HG03457 (cell line): ENCODE results near the gene AKAP13.
"Not testable (repeated sequence)": the region's sequence is repeated elsewhere in the genome, so short reads cannot be mapped to it uniquely, and the experiment has no call there.

Experiments used
- ATAC-seq: cut with Tn5 transposase; IDR thresholded peaks from one replicate; pipeline ENCODE4 v1.9.1; 2021; ENCODE audit warnings: moderate number of reproducible peaks; ENCODE audit not compliant: unreplicated experiment

AKAP13 gene

GRCh38 chr15:85652457-85652856 is 272.1 kb downstream of the AKAP13 start:
- no peak for ATAC-seq

- no peak for ATAC-seq
Measured at GRCh38 chr15:85657132-85657531, 276.7 kb downstream of the AKAP13 start.

GRCh38 chr15:85658816-85659215 is 278.4 kb downstream of the AKAP13 start:
- ATAC-seq = no peak

GRCh38 chr15:85661859-85662258 is 281.5 kb downstream of the AKAP13 start:
- ATAC-seq = no peak

- not testable (repeated sequence) for ATAC-seq
Measured at GRCh38 chr15:85665677-85666076, 285.3 kb downstream of the AKAP13 start.

GRCh38 chr15:85667491-85668424 is 287.4 kb downstream of the AKAP13 start:
- ATAC-seq = peak; percentile 85

- ATAC-seq = no peak
Measured at GRCh38 chr15:85671156-85671555, 290.8 kb downstream of the AKAP13 start.

- ATAC-seq = no peak
Measured at GRCh38 chr15:85672332-85673084, 292.1 kb downstream of the AKAP13 start.

- no peak for ATAC-seq
Measured at GRCh38 chr15:85673326-85673725, 292.9 kb downstream of the AKAP13 start.

GRCh38 chr15:85676342-85677098 is 296.1 kb downstream of the AKAP13 start:
- no peak for ATAC-seq

GRCh38 chr15:85679231-85679630 is 298.8 kb downstream of the AKAP13 start:
- ATAC-seq = no peak

GRCh38 chr15:85681386-85681785 is 301.0 kb downstream of the AKAP13 start:
- ATAC-seq = no peak

GRCh38 chr15:85684174-85684710 is 303.8 kb downstream of the AKAP13 start:
- ATAC-seq = no peak

GRCh38 chr15:85685356-85685755 is 305.0 kb downstream of the AKAP13 start:
- no peak for ATAC-seq

GRCh38 chr15:85687329-85687728 is 306.9 kb downstream of the AKAP13 start:
- ATAC-seq = no peak

GRCh38 chr15:85688711-85689110 is 308.3 kb downstream of the AKAP13 start:
- no peak for ATAC-seq

GRCh38 chr15:85689729-85690128 is 309.3 kb downstream of the AKAP13 start:
- ATAC-seq = no peak

GRCh38 chr15:85690561-85691231 is 310.3 kb downstream of the AKAP13 start:
- peak; percentile 34 for ATAC-seq

GRCh38 chr15:85691350-85692240 is 311.2 kb downstream of the AKAP13 start:
- peak; percentile 43 for ATAC-seq
